ENCODE results near the gene AOC3. TPM values are rescaled to one million over a fixed set of nuclear protein-coding genes. Genes with fewer than 3 reads are reported as not detected.

AOC3 gene
- polyA plus RNA-seq, 1 of the 3 experiments (the other 2 are of a cell fraction) = 0.03 TPM

DNA sequence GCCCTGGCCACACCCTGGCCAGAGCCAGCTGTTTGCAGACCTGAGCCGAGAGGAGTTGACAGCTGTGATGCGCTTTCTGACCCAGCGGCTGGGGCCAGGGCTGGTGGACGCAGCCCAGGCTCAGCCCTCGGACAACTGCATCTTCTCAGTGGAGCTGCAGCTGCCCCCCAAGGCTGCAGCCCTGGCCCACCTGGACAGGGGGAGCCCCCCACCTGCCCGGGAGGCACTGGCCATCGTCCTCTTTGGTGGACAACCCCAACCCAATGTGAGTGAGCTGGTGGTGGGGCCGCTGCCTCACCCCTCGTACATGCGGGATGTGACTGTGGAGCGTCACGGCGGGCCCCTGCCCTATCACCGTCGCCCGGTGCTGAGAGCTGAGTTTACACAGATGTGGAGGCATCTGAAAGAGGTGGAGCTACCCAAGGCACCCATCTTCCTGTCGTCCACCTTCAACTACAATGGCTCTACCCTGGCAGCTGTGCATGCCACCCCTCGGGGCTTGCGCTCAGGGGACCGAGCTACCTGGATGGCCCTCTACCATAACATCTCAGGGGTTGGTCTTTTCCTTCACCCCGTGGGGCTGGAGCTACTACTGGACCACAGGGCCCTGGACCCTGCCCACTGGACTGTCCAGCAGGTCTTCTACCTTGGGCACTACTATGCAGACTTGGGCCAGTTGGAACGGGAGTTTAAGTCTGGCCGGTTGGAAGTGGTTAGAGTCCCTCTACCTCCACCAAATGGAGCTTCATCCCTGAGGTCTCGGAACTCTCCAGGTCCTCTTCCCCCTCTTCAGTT lies 6.0 kb upstream of the AOC3 start (continued):
- TF ChIP-seq MEF2A (IDR thresholded peaks at IDR 0.05; ENCODE audit: borderline replicate concordance, low read depth) (no peak), EZH2phosphoT487 (IDR thresholded peaks at IDR 0.05; ENCODE audit: borderline replicate concordance, low read depth) (no peak)
- TF ChIP-seq, protein P1, sequence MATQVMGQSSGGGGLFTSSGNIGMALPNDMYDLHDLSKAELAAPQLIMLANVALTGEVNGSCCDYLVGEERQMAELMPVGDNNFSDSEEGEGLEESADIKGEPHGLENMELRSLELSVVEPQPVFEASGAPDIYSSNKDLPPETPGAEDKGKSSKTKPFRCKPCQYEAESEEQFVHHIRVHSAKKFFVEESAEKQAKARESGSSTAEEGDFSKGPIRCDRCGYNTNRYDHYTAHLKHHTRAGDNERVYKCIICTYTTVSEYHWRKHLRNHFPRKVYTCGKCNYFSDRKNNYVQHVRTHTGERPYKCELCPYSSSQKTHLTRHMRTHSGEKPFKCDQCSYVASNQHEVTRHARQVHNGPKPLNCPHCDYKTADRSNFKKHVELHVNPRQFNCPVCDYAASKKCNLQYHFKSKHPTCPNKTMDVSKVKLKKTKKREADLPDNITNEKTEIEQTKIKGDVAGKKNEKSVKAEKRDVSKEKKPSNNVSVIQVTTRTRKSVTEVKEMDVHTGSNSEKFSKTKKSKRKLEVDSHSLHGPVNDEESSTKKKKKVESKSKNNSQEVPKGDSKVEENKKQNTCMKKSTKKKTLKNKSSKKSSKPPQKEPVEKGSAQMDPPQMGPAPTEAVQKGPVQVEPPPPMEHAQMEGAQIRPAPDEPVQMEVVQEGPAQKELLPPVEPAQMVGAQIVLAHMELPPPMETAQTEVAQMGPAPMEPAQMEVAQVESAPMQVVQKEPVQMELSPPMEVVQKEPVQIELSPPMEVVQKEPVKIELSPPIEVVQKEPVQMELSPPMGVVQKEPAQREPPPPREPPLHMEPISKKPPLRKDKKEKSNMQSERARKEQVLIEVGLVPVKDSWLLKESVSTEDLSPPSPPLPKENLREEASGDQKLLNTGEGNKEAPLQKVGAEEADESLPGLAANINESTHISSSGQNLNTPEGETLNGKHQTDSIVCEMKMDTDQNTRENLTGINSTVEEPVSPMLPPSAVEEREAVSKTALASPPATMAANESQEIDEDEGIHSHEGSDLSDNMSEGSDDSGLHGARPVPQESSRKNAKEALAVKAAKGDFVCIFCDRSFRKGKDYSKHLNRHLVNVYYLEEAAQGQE (IDR thresholded peaks at IDR 0.05; ENCODE audit: low read depth, low read length) = no peak

DNA sequence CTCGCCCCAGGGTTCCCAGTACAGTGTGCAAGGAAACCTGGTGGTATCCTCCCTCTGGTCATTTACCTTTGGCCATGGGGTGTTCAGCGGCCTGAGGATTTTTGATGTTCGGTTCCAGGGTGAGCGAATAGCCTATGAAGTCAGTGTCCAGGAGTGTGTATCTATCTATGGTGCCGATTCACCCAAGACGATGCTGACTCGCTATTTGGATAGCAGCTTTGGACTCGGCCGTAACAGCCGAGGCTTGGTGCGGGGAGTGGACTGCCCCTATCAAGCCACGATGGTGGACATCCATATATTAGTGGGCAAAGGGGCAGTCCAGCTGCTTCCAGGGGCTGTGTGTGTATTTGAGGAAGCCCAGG lies 5.5 kb upstream of the AOC3 start:
- H3K27me3 ChIP-seq (ENCODE audit: insufficient read depth) = no peaks in the 10 kb centered on the region
- no peak for DNase-seq
- H3K4me2 ChIP-seq = no peak overlapping the region
- 98% methylated on average over 12 of the region's 12 CpGs for WGBS (ENCODE audit: low lambda C conversion rate)
- no peak overlapping the region for H3K27ac ChIP-seq (ENCODE audit: low read depth in 2 of 2, low read length in 1 of 2)
- H4K20me1 ChIP-seq (ENCODE audit: insufficient read depth) = 0 out of 2 replicates have a peak, but pooled peaks cover 10% of the 10 kb centered on the region
- POLR2A ChIA-PET = interaction anchor here (1.8 kb wide), 1 partner anchor 153 kb away, joined by 6 read pairs; the partner anchor contains the start of gene RPL27
- H3K4me1 ChIP-seq (ENCODE audit: control insufficient read depth in 1 of 2, insufficient read depth in 2 of 2, low read depth in 1 of 2, low read length in 1 of 2) = peaks cover 0 to 4% of the 10 kb centered on the region in 2 experiments; a peak in 1 of 4 replicates
- no peak overlapping the region for H3K4me3 ChIP-seq (ENCODE audit: low read depth in 2 of 2, low read length in 1 of 2)
- H3K9ac ChIP-seq = no peak overlapping the region
- no peaks in the 10 kb centered on the region for H3K9me2 ChIP-seq
- H2AFZ ChIP-seq (ENCODE audit: low read depth) = no peak overlapping the region
- peaks cover 17% of the 10 kb centered on the region for H3F3A ChIP-seq (replicated peaks; ENCODE audit: insufficient read depth)
- TF ChIP-seq, protein P2, sequence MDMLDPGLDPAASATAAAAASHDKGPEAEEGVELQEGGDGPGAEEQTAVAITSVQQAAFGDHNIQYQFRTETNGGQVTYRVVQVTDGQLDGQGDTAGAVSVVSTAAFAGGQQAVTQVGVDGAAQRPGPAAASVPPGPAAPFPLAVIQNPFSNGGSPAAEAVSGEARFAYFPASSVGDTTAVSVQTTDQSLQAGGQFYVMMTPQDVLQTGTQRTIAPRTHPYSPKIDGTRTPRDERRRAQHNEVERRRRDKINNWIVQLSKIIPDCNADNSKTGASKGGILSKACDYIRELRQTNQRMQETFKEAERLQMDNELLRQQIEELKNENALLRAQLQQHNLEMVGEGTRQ (IDR thresholded peaks at IDR 0.05; ENCODE audit: borderline replicate concordance, low read depth, low read length) = no peak
- TF ChIP-seq, protein P1 (IDR thresholded peaks at IDR 0.05; ENCODE audit: low read depth, low read length) = no peak
- TF ChIP-seq MEF2A (IDR thresholded peaks at IDR 0.05; ENCODE audit: borderline replicate concordance, low read depth) (no peak), TEAD4 (IDR thresholded peaks at IDR 0.05; ENCODE audit: borderline replicate concordance, insufficient read depth) (no peak), FOXJ3 (CRISPR knock-in tag; IDR thresholded peaks at IDR 0.05) (no peak), RXRA (IDR thresholded peaks at IDR 0.05; ENCODE audit: borderline replicate concordance, low read depth) (no peak), POLR2AphosphoS5 (IDR thresholded peaks at IDR 0.05; ENCODE audit: low read depth, low read length) (no peak; the same call in 1 of the 2 replicates), EP300 (IDR thresholded peaks at IDR 0.05; ENCODE audit: borderline replicate concordance in 1 of 2, low read depth in 1 of 2, low read length in 1 of 2) (no peak), GABPA (IDR thresholded peaks at IDR 0.05; ENCODE audit: low read depth) (no peak), JUND (IDR thresholded peaks at IDR 0.05) (no peak), FOXM1 (IDR thresholded peaks at IDR 0.05; ENCODE audit: low read depth) (no peak), TAF1 (IDR thresholded peaks at IDR 0.05; ENCODE audit: borderline replicate concordance, low read depth, low read length) (no peak), RFX5 (IDR thresholded peaks at IDR 0.05; ENCODE audit: low read length) (no peak), NRF1 (IDR thresholded peaks at IDR 0.05; ENCODE audit: low read depth, low read length) (no peak)
- TF ChIP-seq, protein P3, sequence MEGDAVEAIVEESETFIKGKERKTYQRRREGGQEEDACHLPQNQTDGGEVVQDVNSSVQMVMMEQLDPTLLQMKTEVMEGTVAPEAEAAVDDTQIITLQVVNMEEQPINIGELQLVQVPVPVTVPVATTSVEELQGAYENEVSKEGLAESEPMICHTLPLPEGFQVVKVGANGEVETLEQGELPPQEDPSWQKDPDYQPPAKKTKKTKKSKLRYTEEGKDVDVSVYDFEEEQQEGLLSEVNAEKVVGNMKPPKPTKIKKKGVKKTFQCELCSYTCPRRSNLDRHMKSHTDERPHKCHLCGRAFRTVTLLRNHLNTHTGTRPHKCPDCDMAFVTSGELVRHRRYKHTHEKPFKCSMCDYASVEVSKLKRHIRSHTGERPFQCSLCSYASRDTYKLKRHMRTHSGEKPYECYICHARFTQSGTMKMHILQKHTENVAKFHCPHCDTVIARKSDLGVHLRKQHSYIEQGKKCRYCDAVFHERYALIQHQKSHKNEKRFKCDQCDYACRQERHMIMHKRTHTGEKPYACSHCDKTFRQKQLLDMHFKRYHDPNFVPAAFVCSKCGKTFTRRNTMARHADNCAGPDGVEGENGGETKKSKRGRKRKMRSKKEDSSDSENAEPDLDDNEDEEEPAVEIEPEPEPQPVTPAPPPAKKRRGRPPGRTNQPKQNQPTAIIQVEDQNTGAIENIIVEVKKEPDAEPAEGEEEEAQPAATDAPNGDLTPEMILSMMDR (IDR thresholded peaks at IDR 0.05) = no peak
- TF ChIP-seq, protein P4, sequence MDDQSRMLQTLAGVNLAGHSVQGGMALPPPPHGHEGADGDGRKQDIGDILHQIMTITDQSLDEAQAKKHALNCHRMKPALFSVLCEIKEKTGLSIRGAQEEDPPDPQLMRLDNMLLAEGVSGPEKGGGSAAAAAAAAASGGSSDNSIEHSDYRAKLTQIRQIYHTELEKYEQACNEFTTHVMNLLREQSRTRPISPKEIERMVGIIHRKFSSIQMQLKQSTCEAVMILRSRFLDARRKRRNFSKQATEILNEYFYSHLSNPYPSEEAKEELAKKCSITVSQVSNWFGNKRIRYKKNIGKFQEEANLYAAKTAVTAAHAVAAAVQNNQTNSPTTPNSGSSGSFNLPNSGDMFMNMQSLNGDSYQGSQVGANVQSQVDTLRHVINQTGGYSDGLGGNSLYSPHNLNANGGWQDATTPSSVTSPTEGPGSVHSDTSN (IDR thresholded peaks at IDR 0.05) = no peak
- peaks cover 21 to 49% of the 10 kb centered on the region in 2 experiments for H3K36me3 ChIP-seq (replicated peaks in 1 of 2; ENCODE audit: control insufficient read depth in 1 of 2, insufficient read depth in 2 of 2, low read length in 1 of 2)
- H3K9me3 ChIP-seq = no peaks in the 10 kb centered on the region
- no peaks in the 10 kb centered on the region for H3K79me2 ChIP-seq (ENCODE audit: insufficient read depth)
- CTCF ChIA-PET = interaction anchor here (1.2 to 4.7 kb wide), 6 partner anchors 11 to 152 kb away, joined by 3 to 34 read pairs (median 20); partner anchors contain the start of genes BECN1 and RPL27
